ENCODE measurements around the gene TMEM223.
"Not testable (repeated sequence)": the region's sequence is repeated elsewhere in the genome, so short reads cannot be mapped to it uniquely, and the experiment has no call there.

TMEM223 gene

DNA sequence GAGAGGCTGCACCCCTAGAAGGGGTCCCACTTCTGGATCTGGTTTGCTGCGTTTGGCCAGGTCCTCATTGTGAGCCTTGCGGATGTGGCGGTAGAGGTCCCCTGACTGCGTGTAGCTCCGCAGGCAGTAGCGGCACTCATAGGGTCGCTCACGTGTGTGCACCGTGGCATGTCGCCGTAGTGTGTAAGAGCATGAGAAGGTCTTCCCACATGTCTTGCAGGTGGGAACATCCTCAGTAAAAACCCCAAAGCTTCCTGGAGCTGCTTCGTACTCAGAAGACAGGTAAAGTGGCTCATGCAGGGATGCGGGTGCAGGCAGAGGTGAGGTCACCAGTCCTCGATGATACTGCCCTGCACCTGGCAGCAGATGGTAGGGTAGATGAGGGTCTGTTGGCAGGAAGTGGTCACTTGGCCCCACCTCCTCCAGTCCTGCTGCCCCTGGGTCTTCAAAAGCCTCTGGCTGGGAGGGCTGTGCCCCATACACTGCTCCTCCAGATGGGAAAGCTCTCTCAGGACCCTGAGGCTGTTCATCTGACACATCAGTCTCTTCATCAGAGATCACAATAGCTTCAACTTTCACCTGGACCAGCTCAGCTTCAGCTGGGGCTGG, 39.5 kb downstream of the TMEM223 start:
- DNase-seq, result no peak

DNA sequence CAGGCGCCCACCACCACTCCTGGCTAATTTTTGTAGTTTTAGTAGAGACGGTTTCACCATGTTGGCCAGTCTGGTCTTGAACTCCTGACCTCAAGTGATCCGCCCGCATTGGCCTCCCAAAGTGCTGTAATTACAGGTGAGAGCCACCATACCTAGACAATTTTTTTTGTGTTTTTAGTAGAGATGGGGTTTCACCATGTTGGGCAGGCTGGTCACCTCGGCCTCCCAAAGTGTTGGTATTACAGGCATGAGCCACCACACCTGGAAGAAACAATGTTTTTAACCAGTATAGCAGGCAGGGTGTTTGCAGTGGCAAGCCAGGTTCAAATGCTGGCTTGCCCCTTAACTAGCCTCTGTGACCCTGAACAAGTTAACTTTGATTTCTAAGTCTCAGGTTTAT, 41.9 kb downstream of the TMEM223 start:
- not testable (repeated sequence) for DNase-seq

DNA sequence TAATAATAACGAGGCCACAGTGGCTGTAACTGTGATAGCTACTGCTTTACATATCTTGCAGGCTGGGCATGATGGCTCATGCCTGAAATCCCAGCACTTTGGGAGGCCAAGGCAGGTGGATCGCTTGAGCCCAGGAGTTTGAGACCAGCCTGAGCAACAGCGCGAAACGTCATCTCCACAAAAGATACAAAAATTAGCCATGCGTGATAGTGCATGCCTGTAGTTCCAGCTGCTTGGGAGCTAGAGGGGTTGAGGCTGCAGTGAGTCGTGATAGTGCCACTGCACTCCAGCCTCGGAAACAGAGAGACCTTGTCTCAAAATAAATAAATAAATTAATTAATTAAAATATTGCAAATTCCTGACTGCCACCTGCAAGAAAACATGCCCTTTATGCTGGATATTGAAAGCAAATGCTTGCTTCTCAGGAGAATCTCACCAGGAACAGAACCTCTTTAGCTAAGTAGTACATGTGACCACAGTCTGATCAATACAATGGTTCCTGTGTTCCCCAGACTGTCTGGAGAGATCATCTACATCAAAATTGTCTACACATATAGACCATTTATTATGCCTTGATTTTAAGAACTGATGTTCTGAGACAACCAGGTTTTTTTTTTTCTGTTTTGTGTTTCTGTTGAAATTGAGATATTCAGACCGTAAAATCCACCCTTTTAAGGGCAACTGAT, 44.2 kb downstream of the TMEM223 start:
- peak; percentile 82 to 90 for DNase-seq
